HepG2 (cell line): ENCODE data around the gene C9orf85. TPM values are rescaled to one million over a fixed set of nuclear protein-coding genes. Genes with fewer than 3 reads are reported as not detected.

Experiments used
- ASH2L ChIP-seq: fragments of 300-600, 200-600 bp; sonication (generic); IDR thresholded peaks from 2 replicates; pipeline ENCODE4 v1.7.0; 2017; ENCODE audit warnings: low read depth, mild to moderate bottlenecking, moderate library complexity, mixed read lengths, low read length; ENCODE audit not compliant: insufficient read length
- ELF4 ChIP-seq: sonication (generic); formaldehyde crosslinking; IDR thresholded peaks from 2 replicates; pipeline ENCODE4 v1.5.0; 2020; ENCODE audit warnings: missing genetic modification reagents, mild to moderate bottlenecking, moderate library complexity, borderline replicate concordance
- EP300 ChIP-seq, 3 experiments: sonication (generic) in 1 of 3; formaldehyde crosslinking in 1 of 3; IDR thresholded peaks; 2 replicates each; pipeline versions ENCODE4 v1.5.1 to v1.6.1; 2011 to 2020; ENCODE audit warnings: low read depth in 2 of 3, low read length in 2 of 3, borderline replicate concordance in 1 of 3, improper control_type of control experiment in 1 of 3, mild to moderate bottlenecking in 1 of 3, missing genetic modification reagents in 1 of 3, moderate library complexity in 1 of 3
- GLI4 ChIP-seq: sonication (generic); formaldehyde crosslinking; IDR thresholded peaks from 2 replicates; pipeline ENCODE4 v1.5.1; 2020; ENCODE audit warnings: missing genetic modification reagents, mild to moderate bottlenecking, moderate library complexity, borderline replicate concordance
- GTF2F1 ChIP-seq: fragments of 150-350 bp; IDR thresholded peaks from 2 replicates; pipeline ENCODE4 v1.6.1; 2014; ENCODE audit warnings: low read length
- KLF9 ChIP-seq: IDR thresholded peaks from 2 replicates; pipeline ENCODE4 v1.6.1; 2016; ENCODE audit warnings: low read depth
- NKX3-1 ChIP-seq: sonication (generic); formaldehyde crosslinking; IDR thresholded peaks from 2 replicates; pipeline ENCODE4 v1.5.0; 2020; ENCODE audit warnings: missing genetic modification reagents
- POLR2AphosphoS5 ChIP-seq: IDR thresholded peaks from 2 replicates; pipeline ENCODE4 v1.6.1; 2012; ENCODE audit warnings: low read depth, low read length
- RAD21 ChIP-seq: fragments of 450-650 bp; formaldehyde crosslinking; IDR thresholded peaks from 2 replicates; pipeline ENCODE4 v1.5.0; 2020; ENCODE audit warnings: mild to moderate bottlenecking
- RBM39 ChIP-seq: fragments of 200-400 bp; formaldehyde crosslinking; IDR thresholded peaks from one replicate; pipeline ENCODE4 v1.6.1; 2018; ENCODE audit warnings: antibody characterized with exemption, mild to moderate bottlenecking, low read depth, low read length; ENCODE audit not compliant: poor library complexity, severe bottlenecking
- SATB2 ChIP-seq: sonication (generic); formaldehyde crosslinking; IDR thresholded peaks from 2 replicates; pipeline ENCODE4 v1.5.0; 2020; ENCODE audit warnings: missing genetic modification reagents
- XRCC5 ChIP-seq: fragments of 200-400 bp; formaldehyde crosslinking; optimal IDR thresholded peaks from 2 replicates; pipeline ENCODE3; 2017; ENCODE audit warnings: mild to moderate bottlenecking, low read length
- ZNF232 ChIP-seq: sonication (generic); formaldehyde crosslinking; IDR thresholded peaks from 2 replicates; pipeline ENCODE4 v1.4.0; 2020; ENCODE audit warnings: missing genetic modification reagents, borderline replicate concordance
- ZNF30 ChIP-seq: sonication (generic); formaldehyde crosslinking; IDR thresholded peaks from 2 replicates; pipeline ENCODE4 v1.5.0; 2020; ENCODE audit warnings: mild to moderate bottlenecking, missing genetic modification reagents
- ZNF354B ChIP-seq: sonication (generic); formaldehyde crosslinking; IDR thresholded peaks from 2 replicates; pipeline ENCODE4 v1.8.0; 2022; ENCODE audit warnings: mild to moderate bottlenecking, missing genetic modification reagents
- ZNF446 ChIP-seq: sonication (generic); formaldehyde crosslinking; IDR thresholded peaks from 2 replicates; pipeline ENCODE4 v1.5.0; 2020; ENCODE audit warnings: mild to moderate bottlenecking, missing genetic modification reagents
- ZNF552 ChIP-seq: sonication (generic); formaldehyde crosslinking; IDR thresholded peaks from 2 replicates; pipeline ENCODE4 v1.9.0; 2022; ENCODE audit warnings: missing genetic modification reagents, mild to moderate bottlenecking, borderline replicate concordance
- ZNF616 ChIP-seq: sonication (generic); formaldehyde crosslinking; IDR thresholded peaks from 2 replicates; pipeline ENCODE4 v1.5.0; 2020; ENCODE audit warnings: low read depth, mild to moderate bottlenecking, missing genetic modification reagents
- ZNF749 ChIP-seq: sonication (generic); formaldehyde crosslinking; IDR thresholded peaks from 2 replicates; pipeline ENCODE4 v1.8.0; 2022; ENCODE audit warnings: mild to moderate bottlenecking, missing genetic modification reagents, moderate library complexity, borderline replicate concordance
- ZNF879 ChIP-seq: sonication (generic); formaldehyde crosslinking; IDR thresholded peaks from 2 replicates; pipeline ENCODE4 v1.8.1; 2023; ENCODE audit warnings: missing genetic modification reagents
- polyA plus RNA-seq, 8 experiments: library from polyadenylated mRNA; depleted of rRNA in 3 of 8; stranded (reverse) in 7 of 8; unstranded in 1 of 8; fragments of >200 nt; fragmentation: Illumina TruSeq in 4 of 8; extraction: Trizol in 4 of 8; gene quantifications; 2 replicates each; pipeline versions ENCODE4 v1.2.1 to v1.2.3, GENCODE V29; 2011 to 2016; ENCODE audit warnings: low read depth in 4 of 8, missing spikeins in 1 of 8, mixed read lengths in 1 of 8; ENCODE audit not compliant: insufficient read depth in 1 of 8
- total RNA-seq, 5 experiments: library from RNA; depleted of rRNA; stranded (reverse); fragments of >200 nt; fragmentation: Illumina TruSeq; extraction: Trizol; gene quantifications; 2 replicates each; pipeline ENCODE4 v1.2.3, GENCODE V29; 2016; ENCODE audit warnings: low read depth in 1 of 5
- TF ChIP-seq, protein P1 (sequence below): sonication (generic); formaldehyde crosslinking; IDR thresholded peaks from 2 replicates; pipeline ENCODE4 v1.4.0; 2020; ENCODE audit warnings: missing genetic modification reagents
- TF ChIP-seq, protein P2 (sequence below): fragments of 450-650 bp; IDR thresholded peaks from 2 replicates; pipeline ENCODE4 v1.6.1; 2016

C9orf85 gene
- total and polyA plus RNA-seq, 2 of the 13 experiments (the other 11 are each of a cell fraction or from before 2014, with no cell fraction given), result 9.9 to 13.9 TPM

DNA sequence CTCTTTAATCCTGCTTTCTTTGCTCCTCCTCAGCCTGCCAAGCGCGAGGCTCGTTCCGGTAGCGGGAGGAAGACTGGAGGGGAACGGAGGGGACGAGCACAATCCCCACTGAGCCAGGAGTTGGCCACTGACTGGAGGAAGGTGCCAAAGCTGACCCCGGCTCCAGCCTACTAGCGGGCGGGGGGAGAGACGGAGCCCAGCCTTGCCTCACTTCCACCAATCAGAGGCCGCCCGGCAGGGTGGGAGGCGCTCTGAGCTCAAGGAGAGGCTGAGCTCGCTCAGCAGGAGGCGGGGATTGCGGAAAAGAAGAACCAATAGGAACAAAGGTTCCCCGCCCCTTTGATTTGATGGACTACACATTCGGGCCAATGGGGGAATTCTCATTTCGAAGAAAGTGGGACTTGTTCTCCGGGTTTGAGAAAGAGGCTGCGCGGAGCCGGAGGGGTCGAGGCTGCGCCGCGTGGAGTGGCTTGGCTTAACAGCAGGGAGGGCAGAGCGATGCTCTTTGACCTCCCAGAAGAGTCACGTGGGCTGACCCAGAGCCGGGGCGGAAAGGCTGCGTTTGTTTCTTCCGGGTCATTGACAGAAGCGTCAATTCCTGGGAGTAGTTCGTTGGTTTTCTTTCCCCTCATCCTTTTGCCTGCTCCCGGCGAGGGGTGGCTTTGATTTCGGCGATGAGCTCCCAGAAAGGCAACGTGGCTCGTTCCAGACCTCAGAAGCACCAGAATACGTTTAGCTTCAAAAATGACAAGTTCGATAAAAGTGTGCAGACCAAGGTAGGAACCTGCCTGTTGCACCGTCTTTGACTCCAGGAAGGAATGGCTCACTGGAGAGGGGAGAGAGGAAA lies at the start of gene C9orf85, which contains the start of gene ABHD17B (continued):
- TF ChIP-seq, protein P1, sequence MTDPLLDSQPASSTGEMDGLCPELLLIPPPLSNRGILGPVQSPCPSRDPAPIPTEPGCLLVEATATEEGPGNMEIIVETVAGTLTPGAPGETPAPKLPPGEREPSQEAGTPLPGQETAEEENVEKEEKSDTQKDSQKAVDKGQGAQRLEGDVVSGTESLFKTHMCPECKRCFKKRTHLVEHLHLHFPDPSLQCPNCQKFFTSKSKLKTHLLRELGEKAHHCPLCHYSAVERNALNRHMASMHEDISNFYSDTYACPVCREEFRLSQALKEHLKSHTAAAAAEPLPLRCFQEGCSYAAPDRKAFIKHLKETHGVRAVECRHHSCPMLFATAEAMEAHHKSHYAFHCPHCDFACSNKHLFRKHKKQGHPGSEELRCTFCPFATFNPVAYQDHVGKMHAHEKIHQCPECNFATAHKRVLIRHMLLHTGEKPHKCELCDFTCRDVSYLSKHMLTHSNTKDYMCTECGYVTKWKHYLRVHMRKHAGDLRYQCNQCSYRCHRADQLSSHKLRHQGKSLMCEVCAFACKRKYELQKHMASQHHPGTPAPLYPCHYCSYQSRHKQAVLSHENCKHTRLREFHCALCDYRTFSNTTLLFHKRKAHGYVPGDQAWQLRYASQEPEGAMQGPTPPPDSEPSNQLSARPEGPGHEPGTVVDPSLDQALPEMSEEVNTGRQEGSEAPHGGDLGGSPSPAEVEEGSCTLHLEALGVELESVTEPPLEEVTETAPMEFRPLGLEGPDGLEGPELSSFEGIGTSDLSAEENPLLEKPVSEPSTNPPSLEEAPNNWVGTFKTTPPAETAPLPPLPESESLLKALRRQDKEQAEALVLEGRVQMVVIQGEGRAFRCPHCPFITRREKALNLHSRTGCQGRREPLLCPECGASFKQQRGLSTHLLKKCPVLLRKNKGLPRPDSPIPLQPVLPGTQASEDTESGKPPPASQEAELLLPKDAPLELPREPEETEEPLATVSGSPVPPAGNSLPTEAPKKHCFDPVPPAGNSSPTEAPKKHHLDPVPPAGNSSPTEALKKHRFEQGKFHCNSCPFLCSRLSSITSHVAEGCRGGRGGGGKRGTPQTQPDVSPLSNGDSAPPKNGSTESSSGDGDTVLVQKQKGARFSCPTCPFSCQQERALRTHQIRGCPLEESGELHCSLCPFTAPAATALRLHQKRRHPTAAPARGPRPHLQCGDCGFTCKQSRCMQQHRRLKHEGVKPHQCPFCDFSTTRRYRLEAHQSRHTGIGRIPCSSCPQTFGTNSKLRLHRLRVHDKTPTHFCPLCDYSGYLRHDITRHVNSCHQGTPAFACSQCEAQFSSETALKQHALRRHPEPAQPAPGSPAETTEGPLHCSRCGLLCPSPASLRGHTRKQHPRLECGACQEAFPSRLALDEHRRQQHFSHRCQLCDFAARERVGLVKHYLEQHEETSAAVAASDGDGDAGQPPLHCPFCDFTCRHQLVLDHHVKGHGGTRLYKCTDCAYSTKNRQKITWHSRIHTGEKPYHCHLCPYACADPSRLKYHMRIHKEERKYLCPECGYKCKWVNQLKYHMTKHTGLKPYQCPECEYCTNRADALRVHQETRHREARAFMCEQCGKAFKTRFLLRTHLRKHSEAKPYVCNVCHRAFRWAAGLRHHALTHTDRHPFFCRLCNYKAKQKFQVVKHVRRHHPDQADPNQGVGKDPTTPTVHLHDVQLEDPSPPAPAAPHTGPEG, result peak; percentile 86
- no peak; the same call in 1 of the 2 replicates for TF ChIP-seq ZNF879 (CRISPR knock-in tag)
- TF ChIP-seq ZNF446, result peak; percentile 50; the same call in 1 of the 2 replicates
- TF ChIP-seq GTF2F1, result peak; percentile 80; the same call in 1 of the 2 replicates
- peak; percentile 86; the same call in 1 of the 2 replicates for TF ChIP-seq GLI4 (CRISPR knock-in tag)
- peak; percentile 45; the same call in 1 of the 2 replicates for TF ChIP-seq KLF9 (CRISPR knock-in tag)
- TF ChIP-seq EP300 (IDR thresholded peaks at IDR 0.05; ENCODE audit: low read depth in 2 of 2, low read length in 2 of 2), result peak; percentile 30 to 41; a peak in 2 of 4 replicates
- TF ChIP-seq EP300 (CRISPR knock-in tag; IDR thresholded peaks at IDR 0.05; ENCODE audit: borderline replicate concordance), result no peak
- TF ChIP-seq ZNF30 (CRISPR knock-in tag), result no peak
- TF ChIP-seq XRCC5, result peak; percentile 75
- TF ChIP-seq RBM39, result peak; percentile 65
- TF ChIP-seq RAD21 (CRISPR knock-in tag), result 0 out of 2 replicates have a peak, but pooled peaks have one; percentile 1
- TF ChIP-seq ZNF552 (CRISPR knock-in tag), result no peak
- peak; percentile 61; the same call in 1 of the 2 replicates for TF ChIP-seq ELF4 (CRISPR knock-in tag)
- TF ChIP-seq SATB2 (CRISPR knock-in tag), result peak; percentile 94
- peak; percentile 84 for TF ChIP-seq ASH2L
- peak; percentile 76; the same call in 1 of the 2 replicates for TF ChIP-seq ZNF232
- peak; percentile 97 for TF ChIP-seq POLR2AphosphoS5
- TF ChIP-seq ZNF616, result peak; percentile 48
- TF ChIP-seq, protein P2, sequence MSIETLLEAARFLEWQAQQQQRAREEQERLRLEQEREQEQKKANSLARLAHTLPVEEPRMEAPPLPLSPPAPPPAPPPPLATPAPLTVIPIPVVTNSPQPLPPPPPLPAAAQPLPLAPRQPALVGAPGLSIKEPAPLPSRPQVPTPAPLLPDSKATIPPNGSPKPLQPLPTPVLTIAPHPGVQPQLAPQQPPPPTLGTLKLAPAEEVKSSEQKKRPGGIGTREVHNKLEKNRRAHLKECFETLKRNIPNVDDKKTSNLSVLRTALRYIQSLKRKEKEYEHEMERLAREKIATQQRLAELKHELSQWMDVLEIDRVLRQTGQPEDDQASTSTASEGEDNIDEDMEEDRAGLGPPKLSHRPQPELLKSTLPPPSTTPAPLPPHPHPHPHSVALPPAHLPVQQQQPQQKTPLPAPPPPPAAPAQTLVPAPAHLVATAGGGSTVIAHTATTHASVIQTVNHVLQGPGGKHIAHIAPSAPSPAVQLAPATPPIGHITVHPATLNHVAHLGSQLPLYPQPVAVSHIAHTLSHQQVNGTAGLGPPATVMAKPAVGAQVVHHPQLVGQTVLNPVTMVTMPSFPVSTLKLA, result peak; percentile 69
- TF ChIP-seq ZNF354B (CRISPR knock-in tag), result no peak
- peak; percentile 76 for TF ChIP-seq ZNF749 (CRISPR knock-in tag)
- TF ChIP-seq NKX3-1 (CRISPR knock-in tag), result no peak; the same call in 1 of the 2 replicates
